ENCODE results near the gene BDH1.

GRCh38 chr3:197583371-197583770 is 27.6 kb upstream of the BDH1 start:
- no peak for TF ChIP-seq POLR2A (IDR thresholded peaks at IDR 0.05; ENCODE audit: extremely low read depth, insufficient read length)
- no peak for TF ChIP-seq CTCF (IDR thresholded peaks at IDR 0.05; ENCODE audit: low read depth, low read length)
